C4-2B (cell line): Measurements from ENCODE around the gene FAM180B.
"Not testable (repeated sequence)": the region's sequence is repeated elsewhere in the genome, so short reads cannot be mapped to it uniquely, and the experiment has no call there.

Source experiments
- CTCF ChIP-seq: fragments of 450-650 bp; conservative IDR thresholded peaks from 2 replicates; pipeline ENCODE4 v1.5.1; 2017; ENCODE audit warnings: mild to moderate bottlenecking
- ZFX ChIP-seq: fragments of 450-650 bp; IDR thresholded peaks from 2 replicates; pipeline ENCODE4 v1.6.1; 2017

GRCh38 chr11:47564366-47564765, 22.1 kb upstream of the FAM180B start:
- TF ChIP-seq CTCF, ZFX: not testable (repeated sequence)
